ENCODE results near the gene SMIM5.

Gene SMIM5

DNA sequence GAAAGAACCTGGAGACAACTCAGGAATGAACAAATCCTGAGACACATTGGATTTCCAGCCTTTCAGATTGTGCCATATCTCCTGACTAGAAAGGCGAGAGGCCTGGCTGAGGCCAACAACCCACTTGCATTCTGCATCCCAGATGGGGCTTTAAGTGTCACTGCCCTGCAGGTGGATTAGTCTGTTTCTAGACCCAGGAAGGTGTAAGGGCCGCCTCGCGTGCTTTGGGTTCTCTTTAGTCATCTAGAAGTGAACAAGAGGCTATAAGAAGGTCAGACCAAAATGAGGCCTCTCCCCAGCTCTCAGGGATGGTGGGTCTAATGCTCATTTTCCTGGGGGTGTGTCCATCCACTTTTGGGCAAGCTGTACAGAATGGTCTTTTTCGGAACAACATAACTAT, 38.8 kb downstream of the SMIM5 start:
- no peak for DNase-seq

DNA sequence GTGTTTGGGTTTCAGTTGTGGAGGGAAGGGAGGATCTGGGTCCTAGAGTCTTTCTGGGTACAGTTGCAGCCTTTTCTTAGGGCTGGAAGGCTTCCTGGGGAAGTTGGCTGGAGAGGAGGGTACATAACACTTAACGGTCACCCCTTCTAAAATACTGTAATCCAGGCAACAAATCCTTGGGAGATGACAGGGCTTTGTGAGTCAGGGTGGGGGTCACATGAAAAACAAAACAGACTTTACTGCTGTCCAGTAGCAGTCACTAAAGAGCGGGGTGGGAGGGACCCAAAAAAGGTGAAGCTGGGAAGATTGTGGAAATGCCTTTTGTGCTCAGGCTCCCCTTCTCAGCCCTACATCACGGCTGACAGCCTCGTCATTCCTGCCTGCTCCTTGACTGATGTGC, 40.3 kb downstream of the SMIM5 start:
- no peak for DNase-seq

DNA sequence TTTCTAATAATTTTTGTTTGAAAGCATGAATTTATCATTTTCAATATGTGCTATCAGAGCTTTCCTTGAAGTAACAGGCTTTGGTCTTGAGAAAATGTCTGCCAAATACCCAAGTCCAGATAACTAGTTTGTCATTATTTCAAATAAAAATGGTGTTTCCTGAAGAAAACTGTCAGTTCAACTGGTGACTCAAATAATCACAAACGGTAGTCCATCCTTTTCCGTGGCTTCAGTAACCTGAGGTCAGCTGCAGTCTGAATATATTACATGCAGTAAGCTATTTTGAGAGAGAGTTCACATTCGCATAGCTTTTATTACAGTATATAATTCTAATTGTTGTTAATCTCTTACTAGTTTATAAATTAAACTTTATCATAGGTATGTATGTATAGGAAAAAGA, 43.2 kb downstream of the SMIM5 start:
- DNase-seq: no peak

DNA sequence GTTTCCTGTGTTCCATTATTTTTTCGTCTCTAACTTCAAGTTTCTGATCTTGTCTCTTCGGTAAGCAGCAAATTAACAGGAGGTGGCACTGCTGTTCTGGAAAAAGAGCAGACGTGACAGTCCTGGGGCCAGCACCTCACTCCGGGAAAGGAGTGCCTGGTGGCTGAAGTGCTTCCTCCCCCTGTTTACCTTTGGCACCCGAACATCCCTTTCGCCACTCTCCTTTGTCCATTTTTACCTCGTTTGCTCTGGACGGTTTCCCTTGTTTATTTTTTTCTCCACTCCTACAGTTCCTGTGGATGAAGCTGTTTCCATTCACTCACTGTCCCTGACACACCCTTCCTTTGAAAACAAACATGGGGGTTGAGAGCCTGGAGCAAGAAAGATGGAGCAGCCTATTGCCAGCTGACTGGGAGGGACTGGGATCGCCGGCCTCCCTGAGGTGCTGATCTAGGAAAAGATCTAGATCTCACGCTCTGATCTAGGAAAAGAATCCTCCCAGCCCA, 46.5 kb downstream of the SMIM5 start:
- DNase-seq: peak in 1 of 2 experiments; percentile 55

DNA sequence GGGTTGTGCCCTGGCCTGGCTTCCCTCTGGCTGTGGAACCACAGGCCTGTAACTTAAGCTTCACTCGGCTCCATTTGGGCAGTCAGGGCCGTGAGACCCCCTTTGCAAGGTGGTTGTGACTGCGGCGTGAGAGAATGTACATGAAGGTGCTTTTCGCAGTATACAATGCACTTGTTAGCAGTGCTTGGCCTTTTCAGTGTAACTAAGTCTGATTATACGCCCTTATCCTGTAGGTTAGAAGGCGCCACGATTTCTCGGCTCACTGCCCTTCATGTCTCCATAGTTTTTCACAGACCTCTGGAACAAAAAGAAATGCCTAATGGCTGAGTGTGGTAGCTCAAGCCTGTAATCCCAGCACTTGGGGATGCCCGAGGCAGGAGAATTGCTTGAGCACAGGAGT, 47.2 kb downstream of the SMIM5 start:
- no peak for DNase-seq

DNA sequence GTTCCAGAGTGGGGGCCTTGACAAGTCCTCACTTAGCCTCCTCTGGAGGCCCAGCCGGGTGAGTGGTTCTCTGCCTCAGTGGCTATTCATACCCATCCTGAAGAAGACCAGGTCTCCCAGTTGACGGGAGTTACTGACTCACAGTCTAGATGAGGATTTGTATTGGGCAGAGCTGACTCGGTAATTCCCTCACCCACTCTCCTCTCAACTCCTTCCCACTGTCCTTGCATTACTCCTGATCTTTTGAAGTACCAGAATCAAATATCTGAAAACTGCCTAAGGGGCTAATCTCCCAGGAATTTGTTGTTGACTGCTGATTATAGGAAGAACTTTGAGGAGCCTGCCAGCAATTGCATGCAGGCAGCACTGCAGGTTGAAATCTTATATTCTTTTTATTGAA, 48.1 kb downstream of the SMIM5 start:
- DNase-seq: no peak

DNA sequence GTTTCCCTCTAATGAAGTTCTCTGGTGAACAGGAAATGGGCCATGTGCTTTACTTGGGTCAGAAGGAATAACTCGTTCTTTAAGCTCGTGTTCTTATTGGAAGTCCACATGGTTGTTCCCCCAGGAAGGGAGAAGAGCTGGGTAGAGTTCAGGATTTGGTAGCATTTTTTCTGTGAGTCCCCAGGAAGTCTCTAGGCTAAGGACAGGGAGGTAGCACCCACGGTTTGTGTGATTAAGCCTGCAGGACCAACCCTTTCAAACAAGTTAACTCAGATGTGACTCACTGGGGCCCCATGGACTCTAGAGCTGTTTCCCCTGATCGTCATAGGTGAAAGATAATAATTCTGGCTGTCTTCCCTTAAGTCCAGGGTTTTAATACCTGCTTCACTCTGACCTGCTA, 50.3 kb downstream of the SMIM5 start:
- peak in 1 of 2 experiments; percentile 57 for DNase-seq

DNA sequence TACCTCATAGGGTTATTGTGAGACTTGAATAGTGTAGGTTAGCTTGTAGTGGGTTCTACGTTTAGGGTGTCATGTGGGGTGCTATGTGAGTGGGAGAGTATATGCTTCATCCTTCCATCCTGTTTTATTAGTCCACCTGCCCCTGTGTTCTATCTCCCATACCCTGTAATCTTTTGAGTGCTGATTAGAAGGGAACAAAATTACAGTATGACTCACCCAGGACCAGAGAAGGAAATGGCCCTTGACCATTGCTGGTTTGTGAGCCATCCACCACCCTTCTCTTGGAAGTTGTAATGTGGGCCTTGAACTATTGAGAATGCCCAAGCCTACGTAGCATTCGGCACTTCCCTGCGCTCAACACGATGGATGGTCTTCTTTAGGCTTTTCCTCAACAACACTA, 51.0 kb downstream of the SMIM5 start:
- no peak for DNase-seq

DNA sequence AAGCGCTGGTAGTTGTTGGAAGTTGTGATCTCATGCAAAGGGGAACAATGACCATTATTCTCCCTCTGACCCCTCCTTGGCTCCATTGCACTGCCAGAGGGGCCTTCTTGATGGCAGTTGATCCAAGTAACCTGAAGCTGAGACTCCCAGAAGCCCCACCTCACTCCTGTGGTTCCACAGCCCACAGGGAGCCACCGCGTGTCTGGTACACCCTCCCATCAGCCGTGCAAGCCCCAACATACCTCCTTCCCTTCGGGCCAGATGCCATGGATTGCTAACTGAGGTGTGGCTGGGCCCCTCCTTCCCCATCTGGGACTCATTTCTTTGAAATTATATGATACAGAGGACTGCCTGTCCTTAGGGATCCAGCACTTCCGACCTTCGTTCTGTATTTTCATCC, 51.7 kb downstream of the SMIM5 start:
- no peak for DNase-seq

DNA sequence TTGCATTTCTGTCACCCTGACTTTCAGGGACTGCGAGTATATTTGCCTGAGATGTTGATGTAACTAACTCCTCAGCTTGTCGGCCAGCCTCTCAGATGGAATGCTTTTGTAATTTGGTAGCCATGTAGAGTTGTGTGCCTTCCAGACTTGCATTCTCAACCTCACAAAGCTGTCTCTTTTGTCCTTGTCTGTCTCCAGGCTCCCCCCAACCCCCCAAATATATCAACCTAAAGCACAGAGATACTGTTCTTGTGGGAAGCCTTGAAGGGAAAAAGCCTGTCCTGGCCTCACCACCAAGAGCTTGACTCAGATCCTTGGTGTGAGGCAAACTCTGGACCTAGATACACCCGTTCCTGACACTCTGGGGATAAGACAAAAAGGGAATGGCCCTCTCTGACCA, 52.3 kb downstream of the SMIM5 start:
- DNase-seq: no peak

DNA sequence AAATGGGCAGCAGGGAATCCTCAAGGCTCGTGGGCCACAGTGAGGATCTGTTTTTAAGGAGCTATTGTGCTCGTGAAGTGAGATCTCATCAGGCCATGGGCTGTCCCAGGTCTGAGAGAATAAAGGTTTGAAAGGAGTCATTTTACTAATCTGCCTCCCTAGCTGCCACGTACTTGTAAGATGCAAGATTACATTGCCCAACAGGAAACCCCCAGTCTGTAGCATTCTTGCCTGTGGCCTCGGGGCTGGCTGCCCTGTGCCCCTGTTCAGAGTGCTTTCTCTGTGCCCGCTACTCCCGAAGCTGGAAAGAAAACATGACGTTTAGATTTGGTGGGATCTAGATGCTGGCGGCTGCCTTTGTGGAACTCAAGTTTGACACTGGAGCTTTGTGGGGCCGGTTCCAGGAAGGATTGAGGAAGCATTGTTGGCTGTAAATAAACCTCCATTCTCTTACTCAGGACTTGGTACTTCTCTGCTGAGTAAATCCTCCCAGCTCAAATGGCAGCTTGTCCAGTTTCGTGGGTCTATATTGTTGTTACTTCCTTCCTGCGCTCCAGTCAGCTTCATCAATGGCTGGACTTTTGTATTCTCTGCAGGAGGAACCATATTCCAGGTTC, 55.1 kb downstream of the SMIM5 start:
- DNase-seq: no peak

DNA sequence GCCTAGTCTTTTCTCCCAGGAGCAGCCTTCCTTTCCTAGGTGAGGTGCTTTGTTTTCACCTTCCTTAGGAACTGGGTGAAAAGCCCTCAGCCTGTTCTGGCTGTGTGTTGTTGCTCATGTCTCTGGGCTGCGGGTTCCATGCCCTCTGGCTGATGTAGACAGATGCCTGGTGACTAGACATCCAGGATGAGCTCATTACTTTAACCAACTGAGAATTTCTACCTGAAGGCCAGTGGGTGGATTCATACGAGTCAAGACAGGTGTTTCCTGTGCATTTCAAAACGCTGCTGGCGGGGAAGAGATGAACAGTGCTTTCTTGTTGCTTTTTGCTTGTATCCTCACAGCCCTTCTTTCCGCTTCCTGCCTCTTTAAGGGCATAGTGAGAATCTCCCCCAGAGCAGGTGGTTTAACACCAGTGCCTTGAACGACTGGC, 56.2 kb downstream of the SMIM5 start:
- no peak for DNase-seq

Data from SW 1271 (cell line).